ENCODE measurements around the gene TMEM272. TPM values are rescaled to one million over a fixed set of nuclear protein-coding genes. Genes with fewer than 3 reads are reported as not detected.

Gene TMEM272
- total and polyA plus RNA-seq, 2 donors (not counting 1 experiment from before 2014, with no cell fraction given): not detected

- Histone ChIP-seq H3K36me3 (replicated peaks in 1 of 2; ENCODE audit: control extremely low read depth in 1 of 2, control insufficient read depth in 1 of 2, extremely low read depth in 1 of 2, insufficient read depth in 2 of 2, low read length in 1 of 2) (no peaks in the 10 kb centered on the region), H3K27ac (ENCODE audit: low read length in 2 of 2) (no peak overlapping the region), H3K4me3 (ENCODE audit: control extremely low read depth in 1 of 5, extremely low read depth in 1 of 5, insufficient read depth in 1 of 5, low read depth in 2 of 5, low read length in 4 of 5) (no peak overlapping the region), H3K4me1 (ENCODE audit: control insufficient read depth in 2 of 2, insufficient read depth in 2 of 2, low read length in 2 of 2) (peaks cover 0 to 10% of the 10 kb centered on the region in 2 donors), H3K9ac (ENCODE audit: low read length) (no peak overlapping the region), H2AFZ (ENCODE audit: insufficient read depth, low read depth, low read length, poor library complexity, severe bottlenecking) (no peak overlapping the region), H3K4me2 (replicated peaks; ENCODE audit: low read depth, low read length, poor library complexity, severe bottlenecking) (no peak overlapping the region), H4K20me1 (ENCODE audit: control insufficient read depth, insufficient read depth, low read length, poor library complexity, severe bottlenecking) (no peaks in the 10 kb centered on the region), H3K27me3 (replicated peaks in 1 of 4; ENCODE audit: control extremely low read depth in 1 of 4, control insufficient read depth in 3 of 4, insufficient read depth in 4 of 4, low read length in 3 of 4) (no peaks in the 10 kb centered on the region), H3K9me3 (ENCODE audit: control extremely low read depth in 1 of 3, control insufficient read depth in 2 of 3, insufficient read depth in 1 of 3, low read length in 2 of 3) (peaks cover 0 to 3% (median 0%) of the 10 kb centered on the region in 3 donors), H3K79me2 (ENCODE audit: control insufficient read depth, insufficient read depth, low read length) (no peaks in the 10 kb centered on the region)
- H3K27me3 Mint-ChIP-seq: no peaks in the 10 kb centered on the region
- ATAC-seq (ENCODE audit: low read depth) (no peak), DNase-seq (no peak)
- H3K9me3 Mint-ChIP-seq (ENCODE audit: insufficient read depth): no peaks in the 10 kb centered on the region
- no peak for TF ChIP-seq EZH2 (IDR thresholded peaks at IDR 0.05; ENCODE audit: borderline replicate concordance, insufficient read depth, low read depth, low read length, poor library complexity, severe bottlenecking)
- TF ChIP-seq CTCF (IDR thresholded peaks at IDR 0.05): no peak
- 35% methylated on average over 10 of the region's 11 CpGs for WGBS (ENCODE audit: insufficient coverage)
- no peak overlapping the region for H3K4me3 Mint-ChIP-seq
- CTCF ChIA-PET: interaction anchor here (0.9 kb wide), 1 partner anchor 9 kb away, joined by 3 read pairs; no protein-coding TSS in a partner anchor
- POLR2A ChIA-PET: no interaction called here
- peaks cover 11% of the 10 kb centered on the region for H3K4me1 Mint-ChIP-seq
- no peak overlapping the region for H3K27ac Mint-ChIP-seq
- intact Hi-C loops (cut with micrococcal nuclease): no loop called here
Observed at GRCh38 chr13:51778392-51778791, 66.6 kb downstream of the TMEM272 start.

- H3K27me3 ChIP-seq (replicated peaks in 1 of 4; ENCODE audit: control extremely low read depth in 1 of 4, control insufficient read depth in 3 of 4, insufficient read depth in 4 of 4, low read length in 3 of 4): no peaks in the 10 kb centered on the region
- no peaks in the 10 kb centered on the region for H3K79me2 ChIP-seq (ENCODE audit: control insufficient read depth, insufficient read depth, low read length)
- H3K36me3 ChIP-seq (replicated peaks in 1 of 2; ENCODE audit: control extremely low read depth in 1 of 2, control insufficient read depth in 1 of 2, extremely low read depth in 1 of 2, insufficient read depth in 2 of 2, low read length in 1 of 2): no peaks in the 10 kb centered on the region
- H3K27me3 Mint-ChIP-seq: no peaks in the 10 kb centered on the region
- CTCF ChIA-PET: interaction anchor here (0.9 kb wide), 1 partner anchor 9 kb away, joined by 3 read pairs; no protein-coding TSS in a partner anchor
- H3K27ac ChIP-seq (ENCODE audit: low read length in 2 of 2): no peak overlapping the region
- no peak overlapping the region for H3K27ac Mint-ChIP-seq
- H3K4me3 ChIP-seq (ENCODE audit: control extremely low read depth in 1 of 5, extremely low read depth in 1 of 5, insufficient read depth in 1 of 5, low read depth in 2 of 5, low read length in 4 of 5): no peak overlapping the region
- ATAC-seq (ENCODE audit: low read depth): no peak
- peaks cover 11% of the 10 kb centered on the region for H3K4me1 Mint-ChIP-seq
- H3K9ac ChIP-seq (ENCODE audit: low read length): no peak overlapping the region
- no peak overlapping the region for H3K4me2 ChIP-seq (replicated peaks; ENCODE audit: low read depth, low read length, poor library complexity, severe bottlenecking)
- intact Hi-C loops (cut with micrococcal nuclease): no loop called here
- H3K4me3 Mint-ChIP-seq: no peak overlapping the region
- POLR2A ChIA-PET: no interaction called here
- DNase-seq: no peak
- no peak overlapping the region for H2AFZ ChIP-seq (ENCODE audit: insufficient read depth, low read depth, low read length, poor library complexity, severe bottlenecking)
- 73% methylated on average over 9 of the region's 9 CpGs for WGBS (ENCODE audit: insufficient coverage)
- H3K9me3 Mint-ChIP-seq (ENCODE audit: insufficient read depth): no peaks in the 10 kb centered on the region
- peaks cover 0 to 10% of the 10 kb centered on the region in 2 donors for H3K4me1 ChIP-seq (ENCODE audit: control insufficient read depth in 2 of 2, insufficient read depth in 2 of 2, low read length in 2 of 2)
- H3K9me3 ChIP-seq (ENCODE audit: control extremely low read depth in 1 of 3, control insufficient read depth in 2 of 3, insufficient read depth in 1 of 3, low read length in 2 of 3): peaks cover 0 to 3% (median 0%) of the 10 kb centered on the region in 3 donors
- no peaks in the 10 kb centered on the region for H4K20me1 ChIP-seq (ENCODE audit: control insufficient read depth, insufficient read depth, low read length, poor library complexity, severe bottlenecking)
- TF ChIP-seq CTCF (IDR thresholded peaks at IDR 0.05): no peak
- no peak for TF ChIP-seq EZH2 (IDR thresholded peaks at IDR 0.05; ENCODE audit: borderline replicate concordance, insufficient read depth, low read depth, low read length, poor library complexity, severe bottlenecking)
Observed at GRCh38 chr13:51777921-51778320, 67.1 kb downstream of the TMEM272 start.
